Measurements from ENCODE around the gene DIPK1B.
"Not testable (repeated sequence)": the region's sequence is repeated elsewhere in the genome, so short reads cannot be mapped to it uniquely, and the experiment has no call there.

The DIPK1B gene

DNA sequence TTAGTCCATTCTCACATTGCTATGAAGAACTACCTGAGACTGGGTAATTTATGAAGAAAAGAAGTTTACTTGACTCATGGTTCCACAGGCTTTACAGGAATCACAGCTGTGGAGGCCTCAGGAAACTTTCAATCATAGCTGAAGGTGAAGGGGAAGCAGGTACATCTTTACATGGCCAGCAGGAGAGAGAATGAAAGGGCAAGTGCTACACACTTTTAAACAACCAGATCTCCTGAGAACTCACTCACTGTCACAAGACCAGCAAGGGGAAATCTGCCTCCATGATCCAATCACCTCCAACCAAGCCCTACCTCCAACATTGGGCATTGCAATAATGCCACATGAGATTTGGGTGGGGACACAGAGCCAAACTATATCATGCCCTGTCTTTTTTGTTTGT, 39.4 kb downstream of the DIPK1B start:
- no peak for DNase-seq (ENCODE audit: low read depth in 4 of 4, low spot score in 1 of 4)

DNA sequence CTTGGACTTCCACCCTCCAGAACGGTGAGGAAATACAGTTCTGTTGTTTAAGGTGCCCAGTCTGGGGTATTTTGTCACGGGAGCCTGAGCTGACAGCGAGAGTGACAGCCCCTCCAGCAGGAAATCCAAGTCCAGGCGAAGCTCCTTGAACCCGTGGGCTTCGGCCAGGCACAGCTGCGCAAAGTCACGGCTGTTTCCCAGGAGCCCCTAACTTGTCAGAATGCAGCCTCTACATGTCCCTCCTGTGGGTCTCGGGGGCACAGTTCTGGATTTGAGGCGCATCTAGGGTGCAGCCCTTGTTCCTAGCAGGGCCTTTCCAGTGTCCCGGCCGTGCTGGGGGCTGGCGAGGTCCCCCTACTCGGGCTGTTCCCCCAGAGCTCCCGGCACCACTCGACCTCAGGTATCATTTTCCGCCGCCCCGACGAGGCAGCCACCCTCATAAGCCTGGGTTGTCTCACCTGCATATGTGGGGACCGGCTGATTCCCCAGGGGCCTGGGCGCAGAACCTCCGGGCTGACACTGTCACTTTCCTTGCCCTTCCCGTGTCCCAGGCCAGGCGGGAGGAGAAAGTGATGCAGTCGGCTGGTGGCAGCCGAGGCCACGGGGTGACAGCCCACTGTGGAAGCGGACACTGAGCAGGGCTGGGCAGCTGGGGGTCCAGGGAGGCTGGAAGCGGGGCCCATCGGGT, 41.1 kb downstream of the DIPK1B start:
- no peak for DNase-seq (ENCODE audit: low read depth in 4 of 4, low spot score in 1 of 4)

DNA sequence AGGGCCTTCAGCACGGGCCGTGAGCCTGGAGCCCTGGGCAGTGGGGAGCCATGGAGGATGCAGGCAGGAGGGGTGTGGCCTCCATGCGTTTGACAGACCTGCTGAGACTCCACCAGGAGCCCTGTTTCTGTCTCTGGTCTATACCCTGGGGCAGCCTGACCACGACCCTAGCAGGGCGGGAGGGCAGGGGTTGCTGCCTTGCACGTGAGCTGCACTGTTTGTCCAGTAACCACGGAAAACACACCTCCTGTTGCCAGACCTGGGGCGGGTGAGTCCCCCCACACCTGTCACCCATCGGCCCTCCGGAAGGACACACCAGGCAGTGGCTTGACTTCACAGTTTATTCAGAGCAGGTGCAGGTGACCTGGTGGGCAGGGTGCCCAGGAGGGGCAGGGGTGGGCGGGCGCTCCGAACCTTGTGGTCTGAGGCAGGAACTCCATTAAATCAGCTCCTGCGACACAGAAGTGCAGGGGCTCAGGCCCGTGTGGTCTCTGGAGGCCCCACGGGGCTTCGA, 41.7 kb downstream of the DIPK1B start:
- no peak for DNase-seq (ENCODE audit: low read depth in 4 of 4, low spot score in 1 of 4)

DNA sequence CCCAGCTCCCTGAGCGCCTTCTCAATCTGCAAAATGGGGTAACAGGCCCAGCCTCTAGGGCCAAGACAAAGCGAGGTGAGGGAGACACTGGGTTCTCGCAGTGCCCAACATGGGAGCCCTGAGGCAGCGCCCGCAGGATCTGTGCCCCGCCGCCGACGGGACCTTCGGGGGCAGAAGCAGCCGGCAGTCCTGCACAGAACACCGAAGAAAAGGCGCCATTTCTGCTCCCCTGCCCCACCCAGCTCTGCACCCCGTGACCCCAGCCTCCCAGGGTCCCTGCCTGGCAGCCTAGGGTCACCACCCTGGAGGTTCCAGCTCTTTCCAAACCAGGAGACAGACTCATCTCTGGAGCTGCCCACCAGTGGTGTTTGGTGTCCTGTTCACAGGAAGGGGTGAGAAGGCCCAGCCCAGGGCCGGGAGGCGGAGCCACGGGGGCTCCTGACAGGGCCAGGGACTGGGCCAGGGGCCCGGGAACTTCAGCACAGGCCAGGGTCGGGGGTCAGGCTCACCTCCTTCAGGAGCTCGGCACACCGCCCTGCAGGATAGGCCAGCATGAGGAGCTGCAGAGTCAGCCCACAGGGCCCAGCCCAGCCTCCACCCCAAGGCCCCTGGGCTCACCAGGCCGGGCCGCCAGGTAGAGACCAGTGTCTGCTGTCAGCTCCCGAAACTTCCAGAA, 42.4 kb downstream of the DIPK1B start:
- no peak for DNase-seq (ENCODE audit: low read depth in 4 of 4, low spot score in 1 of 4)

DNA sequence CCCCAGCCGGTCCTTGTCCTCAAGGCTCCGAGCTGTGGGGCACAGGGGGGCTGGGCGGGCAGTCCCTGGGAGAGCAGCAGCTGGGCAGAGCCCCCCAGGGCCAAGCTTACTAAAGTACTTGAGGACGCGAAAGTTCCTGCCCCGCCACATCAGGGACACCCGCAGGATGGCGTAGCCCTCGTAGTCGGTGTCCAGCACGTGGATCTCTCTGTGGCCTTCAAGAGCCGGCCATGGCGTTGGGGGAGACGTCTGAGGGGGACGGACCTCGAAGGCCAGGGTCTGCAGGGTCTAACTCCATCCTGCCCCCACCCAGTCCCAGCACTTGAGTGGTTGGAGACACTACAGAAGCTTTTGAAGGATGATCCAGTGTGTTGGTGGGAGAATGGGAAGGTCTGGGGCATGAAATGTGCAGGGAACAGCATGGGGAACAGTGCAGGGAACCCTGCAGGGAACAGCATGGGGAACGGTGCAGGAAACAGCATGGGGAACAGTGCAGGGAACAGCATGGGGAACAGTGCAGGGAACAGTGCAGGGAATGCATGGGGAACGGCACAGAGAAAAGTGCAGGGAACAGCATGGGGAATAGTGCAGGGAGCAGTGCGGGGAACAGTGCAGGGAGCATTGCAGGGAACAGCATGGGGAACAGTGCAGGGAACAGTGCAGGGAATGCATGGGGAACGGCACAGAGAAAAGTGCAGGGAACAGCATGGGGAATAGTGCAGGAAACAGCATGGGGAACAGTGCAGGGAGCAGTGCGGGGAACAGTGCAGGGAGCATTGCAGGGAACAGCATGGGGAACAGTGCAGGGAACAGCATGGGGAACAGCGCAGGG, 43.1 kb downstream of the DIPK1B start:
- not testable (repeated sequence) for DNase-seq (ENCODE audit: low read depth in 4 of 4, low spot score in 1 of 4)

DNA sequence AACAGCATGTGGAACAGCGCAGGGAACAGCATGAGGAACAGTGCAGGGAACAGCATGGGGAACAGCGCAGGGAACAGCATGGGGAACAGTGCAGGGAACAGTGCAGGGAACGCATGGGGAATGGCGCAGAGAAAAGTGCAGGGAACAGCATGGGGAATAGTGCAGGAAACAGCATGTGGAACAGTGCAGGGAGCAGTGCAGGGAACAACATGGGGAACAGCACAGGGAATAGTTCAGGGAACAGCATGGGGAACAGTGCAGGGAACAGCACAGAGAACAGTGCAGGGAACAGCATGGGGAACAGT, 43.7 kb downstream of the DIPK1B start:
- no peak for DNase-seq (ENCODE audit: low read depth in 4 of 4, low spot score in 1 of 4)

DNA sequence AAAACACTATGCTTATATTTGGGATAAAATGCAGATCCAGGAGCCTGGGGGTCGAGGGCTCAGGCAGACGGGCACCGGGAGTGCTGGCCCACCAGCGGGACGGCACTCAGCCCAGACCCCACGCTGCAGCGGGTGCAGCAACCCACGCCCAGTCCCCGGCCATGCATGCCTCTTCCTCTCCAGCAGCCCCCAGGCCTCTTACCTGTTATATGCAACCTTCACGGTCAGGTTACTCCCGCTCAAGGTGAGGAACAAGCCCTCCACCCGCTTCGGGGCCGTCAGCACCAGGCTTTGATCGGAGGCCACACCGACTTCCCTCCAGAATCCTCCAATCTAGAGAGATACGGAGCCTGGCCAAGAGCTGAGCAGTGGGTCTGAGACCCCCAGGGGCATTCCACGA, 44.5 kb downstream of the DIPK1B start:
- DNase-seq (ENCODE audit: low read depth in 4 of 4, low spot score in 1 of 4), result no peak

DNA sequence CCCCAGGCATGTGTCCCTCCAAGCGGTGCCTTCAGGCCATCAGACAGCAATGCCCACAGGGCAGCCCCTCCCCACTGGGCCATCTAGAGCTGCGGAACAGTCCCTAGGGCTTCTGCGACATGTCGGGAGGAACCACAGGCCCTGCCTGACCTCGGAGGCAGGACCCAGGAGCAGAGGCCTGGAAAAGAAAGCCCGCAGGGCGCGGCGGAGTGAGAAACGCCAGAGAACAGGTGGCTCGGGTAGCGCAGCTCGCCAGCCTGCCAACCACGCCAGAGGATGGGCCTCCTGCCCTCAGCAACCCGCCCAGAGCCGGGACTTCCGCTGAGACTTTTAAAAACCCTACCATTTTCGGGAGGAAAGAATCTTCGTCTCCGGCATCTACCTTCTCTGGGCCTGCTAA, 45.0 kb downstream of the DIPK1B start:
- DNase-seq (ENCODE audit: low read depth in 4 of 4, low spot score in 1 of 4), result no peak

DNA sequence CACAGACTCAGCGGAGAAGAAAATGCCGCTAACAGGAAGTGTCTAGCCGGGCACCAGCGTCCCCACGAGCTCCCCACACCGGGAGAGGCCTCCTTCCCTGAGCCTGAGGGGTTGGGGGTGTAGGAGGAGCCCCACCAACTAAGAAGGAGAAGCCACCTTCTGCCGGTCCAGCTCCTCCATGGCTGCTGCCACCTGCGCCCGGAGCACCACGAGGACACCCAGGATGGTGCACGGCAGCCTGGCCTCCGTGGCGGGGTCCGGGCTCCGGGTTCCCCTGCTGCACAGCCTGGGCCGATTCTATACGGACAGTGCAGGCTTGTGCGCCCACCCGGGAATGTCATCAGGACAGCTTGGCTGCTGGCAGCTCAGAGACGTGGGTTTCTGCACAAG, 45.4 kb downstream of the DIPK1B start:
- DNase-seq (ENCODE audit: low read depth in 4 of 4, low spot score in 1 of 4), result no peak

DNA sequence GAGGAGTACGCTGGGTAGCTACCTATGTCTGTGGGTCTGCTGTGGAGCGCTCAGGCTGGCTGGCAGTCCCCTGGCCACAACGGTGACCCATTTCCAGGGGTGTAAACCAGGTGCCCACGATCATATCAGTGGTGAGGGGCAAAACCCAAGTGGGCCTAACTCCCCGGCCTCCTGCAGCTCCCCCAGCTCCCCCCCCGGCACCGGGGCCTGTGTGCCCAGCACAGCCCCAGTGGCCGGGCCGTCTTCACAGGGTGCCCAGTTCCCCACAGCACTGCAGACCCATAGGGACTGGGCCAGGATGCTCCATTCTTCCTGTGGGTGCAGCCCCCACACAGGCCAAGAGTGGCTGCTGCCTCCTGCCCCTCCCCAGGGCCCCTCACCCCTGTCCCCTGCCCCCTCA, 46.6 kb downstream of the DIPK1B start:
- no peak for DNase-seq (ENCODE audit: low read depth in 4 of 4, low spot score in 1 of 4)

DNA sequence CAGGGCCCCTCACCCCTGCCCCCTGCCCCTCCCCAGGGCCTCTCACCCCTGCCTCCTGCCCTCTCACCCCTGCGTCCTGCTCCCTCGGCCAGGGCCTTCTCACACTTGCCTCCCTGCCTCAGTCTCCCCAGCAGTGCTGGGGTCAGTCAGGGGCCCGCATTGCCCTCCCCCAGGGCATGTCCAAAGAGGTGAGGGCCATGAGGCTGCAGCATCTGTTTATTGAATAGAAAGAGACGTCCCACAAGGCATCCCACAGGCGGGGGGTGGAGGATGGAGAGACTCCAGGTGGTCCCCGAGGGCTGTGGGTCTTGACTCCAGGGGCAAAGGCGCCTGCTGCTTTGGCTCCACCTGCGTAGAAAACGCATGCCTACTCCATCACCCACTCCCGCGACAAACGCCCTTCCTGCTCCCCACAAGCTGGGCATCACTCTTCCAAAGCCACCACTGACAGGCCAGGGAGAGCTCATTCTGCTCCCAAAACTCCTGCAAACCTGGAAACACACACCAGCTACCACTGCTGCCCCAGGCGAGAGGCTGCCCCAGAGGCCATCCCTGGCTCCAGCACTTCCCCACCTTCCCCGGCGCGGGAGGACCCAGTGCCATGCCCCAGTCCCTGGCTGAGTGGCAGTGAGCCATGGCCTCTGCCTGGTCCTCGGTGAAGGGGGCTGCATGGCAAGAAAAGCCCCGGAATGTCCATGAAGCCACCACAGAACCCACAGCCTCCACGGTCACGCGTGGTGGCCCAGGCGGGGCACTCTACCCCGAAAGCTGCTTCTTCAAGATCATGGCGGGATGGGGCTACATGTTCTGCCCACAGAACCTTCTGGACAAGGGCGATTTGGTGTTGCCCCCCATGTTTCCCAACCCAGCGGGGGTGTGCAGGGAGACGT, 47.3 kb downstream of the DIPK1B start:
- DNase-seq (ENCODE audit: low read depth in 4 of 4, low spot score in 1 of 4), result no peak

DNA sequence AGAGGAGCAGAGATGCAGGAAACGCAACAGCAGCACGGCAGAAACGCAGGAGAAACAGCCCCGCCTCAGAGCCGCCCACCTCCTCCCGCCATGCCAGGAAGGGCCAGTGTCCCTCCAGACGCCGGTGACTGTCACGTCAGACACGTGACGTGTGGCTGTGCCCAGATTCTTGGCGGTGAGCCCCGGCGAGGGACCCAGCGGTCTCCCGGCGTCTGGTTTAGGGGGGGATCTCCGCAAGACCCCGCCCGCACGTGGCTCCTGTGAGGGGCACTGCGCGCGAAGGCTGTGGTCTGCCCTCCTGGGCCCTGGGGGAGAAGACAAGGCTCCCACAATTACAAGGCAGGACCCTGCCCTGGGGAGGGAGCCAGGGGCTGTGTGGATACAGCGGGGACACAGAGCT, 48.1 kb downstream of the DIPK1B start:
- DNase-seq (ENCODE audit: low read depth in 4 of 4, low spot score in 1 of 4), result no peak

DNA sequence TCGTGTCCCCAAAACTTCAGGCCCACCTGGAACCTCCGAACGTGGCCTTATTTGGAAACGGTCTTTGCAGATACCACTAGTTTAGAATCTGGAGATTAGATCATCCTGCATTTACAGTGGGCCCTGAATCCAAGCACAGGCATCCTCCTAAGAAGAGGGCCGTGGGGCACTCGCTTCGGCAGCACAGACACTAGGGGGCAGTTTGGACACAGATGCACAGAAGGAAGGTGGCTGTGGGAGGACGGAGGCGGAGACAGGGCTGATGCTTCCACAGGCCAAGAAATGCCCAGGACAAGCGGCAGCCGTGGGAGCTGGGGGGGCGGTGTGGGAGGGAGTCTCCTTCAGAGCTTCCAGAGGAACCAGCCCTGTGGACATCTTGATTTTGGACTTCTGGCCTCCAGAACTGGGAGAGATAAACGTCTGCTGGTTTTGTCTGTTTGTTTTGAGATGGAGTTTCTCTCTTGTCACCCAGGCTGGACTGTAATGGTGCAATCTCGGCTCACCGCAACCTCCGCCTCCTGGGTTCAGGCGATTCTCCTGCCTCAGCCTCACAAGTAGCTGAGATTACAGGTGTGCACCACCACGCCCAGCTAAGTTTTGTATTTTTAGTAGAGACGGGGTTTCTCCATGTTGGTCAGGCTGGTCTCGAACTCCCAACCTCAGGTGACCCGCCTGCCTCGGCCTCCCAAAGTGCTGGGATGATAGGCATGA, 48.6 kb downstream of the DIPK1B start:
- peak in 1 of 4 experiments; percentile 31 for DNase-seq (ENCODE audit: low read depth in 4 of 4, low spot score in 1 of 4)

DNA sequence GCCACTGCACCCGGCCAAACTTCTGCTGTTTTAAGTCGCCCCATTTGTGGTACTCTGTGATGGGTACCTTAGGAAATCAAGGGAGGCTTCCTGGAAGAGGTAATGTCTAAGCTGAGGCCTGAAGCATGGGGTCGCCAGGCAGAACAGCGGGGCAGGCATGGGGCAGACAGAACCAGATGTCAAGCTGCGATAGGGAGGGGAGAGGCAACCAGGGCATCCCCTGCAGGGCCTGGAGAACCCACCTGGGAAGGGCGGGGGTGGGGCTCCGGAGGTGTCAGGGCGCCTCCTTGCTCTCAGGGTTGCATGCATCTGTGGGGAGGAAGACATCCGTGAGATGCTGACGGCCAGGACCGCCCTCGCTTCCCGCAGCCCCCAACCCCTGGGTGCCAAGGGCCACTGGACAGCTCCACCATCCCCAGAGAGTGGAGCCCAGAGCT, 49.2 kb downstream of the DIPK1B start:
- no peak for DNase-seq (ENCODE audit: low read depth in 4 of 4, low spot score in 1 of 4)

DNA sequence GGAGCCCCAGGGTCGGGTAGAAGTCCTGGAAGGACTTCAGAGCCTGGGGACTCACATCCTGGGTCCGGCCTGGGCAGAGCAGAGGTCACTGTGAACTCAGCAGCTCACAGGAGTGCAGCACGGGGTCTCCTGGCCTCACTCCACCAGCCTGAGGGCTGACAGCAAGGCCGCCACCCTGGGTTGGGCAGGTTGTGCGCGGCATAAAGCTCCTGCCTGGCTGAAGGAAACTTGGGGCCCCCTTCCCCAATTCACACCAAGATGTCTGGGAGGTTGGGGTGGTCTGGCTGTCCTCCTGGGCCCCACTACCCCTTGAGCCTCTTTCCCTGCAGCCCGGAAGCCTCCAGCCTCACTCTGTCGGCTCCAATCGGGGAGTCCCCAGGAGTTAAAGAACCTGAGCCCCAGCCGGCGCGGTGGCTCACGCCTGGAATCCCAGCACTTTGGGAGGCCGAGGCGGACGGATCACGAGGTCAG, 49.9 kb downstream of the DIPK1B start:
- no peak for DNase-seq (ENCODE audit: low read depth in 4 of 4, low spot score in 1 of 4)

DNA sequence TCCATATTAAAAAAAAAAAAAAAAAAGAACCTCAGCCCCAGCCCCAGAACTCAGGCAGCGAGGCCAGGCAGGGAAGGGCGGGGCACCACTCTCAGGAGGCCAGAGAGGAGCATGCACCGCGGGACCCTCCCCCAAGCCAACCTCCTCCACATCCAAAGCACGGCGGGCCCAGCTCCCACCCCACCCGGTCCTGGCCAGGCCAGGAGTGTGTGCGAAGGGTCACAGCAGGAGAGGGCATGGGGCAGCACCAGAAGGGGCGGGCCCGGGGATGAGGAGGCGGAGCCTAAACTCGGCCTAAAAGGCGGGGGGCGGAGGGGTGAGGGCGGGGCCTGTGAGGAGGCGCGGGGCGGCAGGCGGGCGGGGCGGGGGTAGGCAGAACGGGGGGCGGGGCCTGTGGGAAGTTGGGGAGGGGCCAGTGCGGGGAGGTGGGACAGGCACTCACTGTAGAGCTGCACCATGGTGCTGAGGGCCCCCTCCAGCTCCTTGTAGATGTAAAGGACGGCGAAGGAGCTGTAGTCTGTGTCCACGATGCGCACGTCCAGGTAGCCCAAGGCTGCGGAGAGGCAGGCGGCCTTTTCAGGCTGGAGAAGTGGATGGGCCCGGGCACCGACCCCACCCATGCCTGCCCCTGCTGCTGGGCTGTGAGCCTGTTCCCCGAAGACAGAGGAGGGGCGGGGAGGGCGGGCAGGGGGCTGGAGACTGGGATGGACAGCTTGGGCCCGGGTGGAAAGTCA, 50.7 kb downstream of the DIPK1B start:
- DNase-seq (ENCODE audit: low read depth in 4 of 4, low spot score in 1 of 4), result peak in 2 of 4 experiments; percentile 44 to 57

DNA sequence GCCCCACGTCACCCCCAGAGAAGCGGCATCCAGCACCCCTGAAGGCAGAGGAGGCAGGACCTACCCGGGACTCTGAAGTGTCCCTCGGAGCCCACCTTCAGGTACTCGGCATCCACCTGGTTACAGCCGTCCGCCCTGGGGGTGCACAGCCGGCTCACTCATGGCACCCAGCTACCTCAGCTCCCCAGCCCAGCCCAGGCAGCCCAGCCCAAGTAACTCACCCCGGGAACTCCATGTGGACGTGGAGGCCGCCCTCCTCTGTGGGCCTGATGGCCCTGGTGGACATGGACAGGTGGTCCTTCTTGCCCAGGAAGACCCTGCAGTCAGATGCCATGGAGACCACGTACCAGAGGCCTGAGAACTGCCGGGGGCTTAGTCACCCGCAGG, 51.3 kb downstream of the DIPK1B start:
- DNase-seq (ENCODE audit: low read depth in 4 of 4, low spot score in 1 of 4), result no peak

DNA sequence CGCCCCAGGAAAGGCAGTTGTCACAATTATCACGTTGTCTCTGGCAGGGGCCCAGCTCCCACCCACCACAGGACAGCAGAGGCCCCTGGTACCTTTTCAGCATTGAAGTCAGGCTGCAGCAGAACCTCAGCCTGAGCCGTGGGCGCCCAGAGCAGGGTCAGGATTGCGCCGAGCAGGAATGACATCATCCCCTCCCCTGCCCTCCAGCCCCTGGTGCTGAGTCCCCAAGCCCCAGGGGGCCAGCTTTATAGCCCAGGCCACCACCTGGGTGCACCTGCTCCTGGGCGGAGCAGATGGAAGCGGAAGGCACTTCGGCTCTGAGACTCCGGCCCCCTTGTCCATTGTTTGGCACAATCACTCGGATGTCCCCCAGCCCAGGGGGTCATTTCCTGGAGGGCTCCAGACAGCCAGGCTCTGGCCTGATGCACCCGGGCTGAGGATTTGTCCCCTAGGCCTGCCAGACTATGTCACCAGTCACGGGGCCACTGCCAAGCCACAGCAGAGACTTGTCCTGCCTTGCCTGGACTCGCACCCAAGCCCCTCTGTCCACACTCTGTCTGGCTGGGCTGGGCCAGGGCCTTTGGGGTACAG, 52.0 kb downstream of the DIPK1B start, which contains the start of gene LCN15:
LCN15 (minus strand) TSS at position 218 of the 591 bp plus-strand sequence; CDS start at position 188, 30 bp downstream.
- DNase-seq (ENCODE audit: low read depth in 4 of 4, low spot score in 1 of 4), result no peak

DNA sequence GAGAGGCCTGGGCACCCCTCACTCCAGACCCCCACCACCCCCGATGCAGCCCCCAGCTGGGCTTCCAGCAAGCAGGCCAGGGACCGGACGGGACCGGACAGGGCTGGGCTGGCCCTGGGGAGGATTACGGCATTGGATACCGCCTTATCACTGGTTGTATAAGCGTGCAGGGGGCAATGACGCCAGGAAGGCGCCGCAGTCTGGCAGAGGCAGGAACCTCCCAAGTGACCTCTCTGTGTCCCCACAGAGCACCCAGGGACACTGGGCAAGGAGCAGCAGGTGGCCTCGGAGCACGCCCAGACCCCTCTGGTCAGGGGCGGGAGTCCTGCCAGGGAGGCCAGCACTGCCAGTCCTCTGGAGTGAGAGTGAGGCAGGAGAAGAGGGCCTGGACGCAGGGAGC, 52.7 kb downstream of the DIPK1B start:
- DNase-seq (ENCODE audit: low read depth in 4 of 4, low spot score in 1 of 4), result no peak
